HEK293 (cell line): ENCODE results near the gene RNF4.

Experiments used
- CTCF ChIP-seq: fragments of 450-650 bp; formaldehyde crosslinking; IDR thresholded peaks from 2 replicates; pipeline ENCODE4 v1.5.1; 2016; ENCODE audit warnings: missing biosample characterization, missing genetic modification characterization
- KLF9 ChIP-seq: fragments of 450-650 bp; formaldehyde crosslinking; IDR thresholded peaks from 2 replicates; pipeline ENCODE4 v1.5.1; 2016; ENCODE audit warnings: missing biosample characterization, missing genetic modification characterization, low read depth
- REST ChIP-seq: fragments of 450-650 bp; formaldehyde crosslinking; IDR thresholded peaks from 2 replicates; pipeline ENCODE4 v1.5.1; 2016; ENCODE audit warnings: missing biosample characterization, missing genetic modification characterization
- SCRT2 ChIP-seq: fragments of 450-650 bp; formaldehyde crosslinking; IDR thresholded peaks from 2 replicates; pipeline ENCODE4 v1.5.1; 2016; ENCODE audit warnings: missing biosample characterization, missing genetic modification characterization
- SP2 ChIP-seq: fragments of 450-650 bp; formaldehyde crosslinking; IDR thresholded peaks from 2 replicates; pipeline ENCODE4 v1.5.1; 2016; ENCODE audit warnings: missing biosample characterization, missing genetic modification characterization
- YY1 ChIP-seq: fragments of 450-650 bp; formaldehyde crosslinking; IDR thresholded peaks from 2 replicates; pipeline ENCODE4 v1.5.1; 2018; ENCODE audit warnings: missing biosample characterization, missing genetic modification characterization
- ZBTB17 ChIP-seq: fragments of 450-650 bp; formaldehyde crosslinking; IDR thresholded peaks from 2 replicates; pipeline ENCODE4 v1.5.1; 2016; ENCODE audit warnings: missing biosample characterization, missing genetic modification characterization
- ZNF133 ChIP-seq: fragments of 450-650 bp; formaldehyde crosslinking; IDR thresholded peaks from 2 replicates; pipeline ENCODE4 v1.5.1; 2016; ENCODE audit warnings: missing biosample characterization, missing genetic modification characterization
- ZNF501 ChIP-seq: fragments of 450-650 bp; formaldehyde crosslinking; IDR thresholded peaks from 2 replicates; pipeline ENCODE4 v1.5.1; 2016; ENCODE audit warnings: missing biosample characterization, missing genetic modification characterization
- ZNF585B ChIP-seq: fragments of 450-650 bp; formaldehyde crosslinking; IDR thresholded peaks from 2 replicates; pipeline ENCODE4 v1.5.1; 2016; ENCODE audit warnings: missing biosample characterization, missing genetic modification characterization
- ZNF610 ChIP-seq: fragments of 450-650 bp; formaldehyde crosslinking; IDR thresholded peaks from 2 replicates; pipeline ENCODE4 v1.5.1; 2016; ENCODE audit warnings: missing biosample characterization, missing genetic modification characterization, borderline replicate concordance

- TF ChIP-seq CTCF (no peak), YY1 (tag by site-specific recombination) (no peak), ZNF610 (no peak), KLF9 (tag by site-specific recombination) (no peak), ZBTB17 (tag by site-specific recombination) (no peak), ZNF133 (tag by site-specific recombination) (no peak), REST (no peak), ZNF585B (tag by site-specific recombination) (no peak), SP2 (tag by site-specific recombination) (no peak), ZNF501 (tag by site-specific recombination) (no peak), SCRT2 (tag by site-specific recombination) (no peak)
Observed at GRCh38 chr4:2497324-2497723, 28.4 kb downstream of the RNF4 start.
